CD4-positive, alpha-beta T cell treated with Interleukin-15 for 4 hours (primary cell): ENCODE results near the gene LAGE3.
A peak's percentile ranks its signal among the peaks of the same experiment; 100 is the strongest.

Experiments used
- DNase-seq: peaks from one replicate; pipeline ENCODE4 v3.0.0-alpha.2; 2020; ENCODE audit warnings: low spot score

The LAGE3 gene

DNA sequence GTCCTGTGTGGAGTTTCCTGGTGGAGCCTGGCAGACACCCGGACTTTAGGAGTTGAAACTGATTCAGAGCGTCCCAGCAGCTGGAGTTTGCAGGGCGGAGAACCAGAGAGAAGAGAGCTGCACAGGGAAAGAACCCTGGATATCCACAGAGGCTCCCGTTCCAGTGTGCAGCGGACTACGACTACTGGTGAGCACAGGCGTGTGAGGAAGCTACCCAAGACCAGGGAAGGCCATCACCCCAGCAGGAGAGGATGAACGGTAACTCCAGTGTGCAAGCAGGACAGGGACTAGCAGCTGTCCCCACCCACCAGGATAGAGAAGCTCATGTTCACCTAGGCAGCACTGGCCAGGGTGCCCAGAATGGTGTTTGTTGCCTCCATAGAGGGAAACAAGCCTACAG is 2.3 kb downstream of the LAGE3 start:
- DNase-seq: no peak

- no peak for DNase-seq
Observed at GRCh38 chrX:154473683-154474082, 5.4 kb downstream of the LAGE3 start.

DNA sequence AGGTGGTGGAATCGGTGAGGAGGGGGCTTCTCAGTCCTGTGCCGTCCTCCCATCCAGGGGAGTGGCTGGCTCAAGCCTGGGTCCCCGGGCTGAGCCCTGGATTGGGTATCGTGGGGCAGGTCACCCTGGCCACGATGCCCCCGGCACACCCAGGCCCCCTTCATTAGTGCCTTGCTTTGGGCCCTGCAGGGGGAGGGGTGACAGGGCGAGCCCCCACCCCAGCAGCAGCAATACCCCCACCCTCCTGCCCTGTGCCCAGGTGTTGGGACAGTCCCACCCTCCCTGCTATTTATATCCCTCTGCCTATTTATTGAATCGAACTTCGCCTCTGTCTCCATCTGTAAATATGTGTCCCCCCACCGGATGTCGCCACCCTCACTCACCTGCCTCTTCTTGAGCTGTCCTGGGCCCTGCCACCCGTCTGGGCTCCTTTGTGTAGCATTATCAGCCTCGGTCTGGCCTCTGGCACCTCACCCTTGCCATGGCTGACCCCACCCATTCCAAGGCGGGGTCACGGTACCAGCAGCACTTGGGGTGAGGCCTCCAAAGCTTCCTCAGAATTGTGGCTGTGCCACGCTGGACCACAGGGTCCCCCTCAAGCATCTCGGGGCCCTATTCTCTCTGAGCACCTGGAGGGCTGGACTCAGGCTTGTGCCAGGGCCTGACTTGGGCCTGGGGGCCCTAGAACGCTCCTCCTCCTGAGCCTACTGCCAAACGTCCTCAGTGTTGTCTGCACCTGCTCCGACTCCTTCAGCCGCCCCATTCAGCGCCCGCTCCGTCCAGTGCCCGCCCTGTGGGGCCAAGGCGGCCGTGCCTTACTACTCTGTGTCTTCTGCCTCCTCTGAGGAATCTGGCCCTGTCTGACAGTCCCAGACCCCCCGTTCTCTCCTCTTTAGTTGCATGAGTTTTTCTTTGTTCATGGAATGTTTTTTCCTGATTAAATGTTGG is 6.1 kb downstream of the LAGE3 start:
- DNase-seq: no peak

GRCh38 chrX:154471839-154472684 is 7.0 kb downstream of the LAGE3 start:
- no peak for DNase-seq

DNA sequence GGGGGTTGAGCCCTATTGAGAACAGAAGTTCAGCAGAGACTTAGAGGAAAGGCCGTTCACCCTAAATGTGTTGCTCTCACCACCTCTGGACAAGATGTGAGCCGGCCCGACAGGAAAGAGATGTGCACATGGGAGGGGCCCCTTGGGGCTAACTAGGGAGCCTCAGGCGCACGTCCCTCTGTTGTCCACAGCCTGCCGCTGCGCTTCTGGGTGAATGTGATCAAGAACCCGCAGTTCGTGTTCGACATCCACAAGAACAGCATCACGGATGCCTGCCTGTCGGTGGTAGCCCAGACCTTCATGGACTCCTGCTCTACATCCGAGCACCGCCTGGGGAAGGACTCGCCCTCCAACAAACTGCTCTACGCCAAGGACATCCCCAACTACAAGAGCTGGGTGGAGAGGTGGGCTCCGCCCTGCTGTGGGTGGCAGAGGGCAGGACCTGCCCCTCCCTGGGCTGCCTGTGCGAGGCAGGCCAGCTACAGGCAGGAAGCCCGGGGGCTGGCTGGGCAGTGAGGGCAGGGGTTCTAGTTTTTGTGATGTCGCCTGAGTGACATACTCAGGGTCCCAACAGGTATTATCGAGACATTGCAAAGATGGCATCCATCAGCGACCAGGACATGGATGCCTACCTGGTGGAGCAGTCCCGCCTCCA is 8.0 kb downstream of the LAGE3 start:
- DNase-seq: no peak

DNA sequence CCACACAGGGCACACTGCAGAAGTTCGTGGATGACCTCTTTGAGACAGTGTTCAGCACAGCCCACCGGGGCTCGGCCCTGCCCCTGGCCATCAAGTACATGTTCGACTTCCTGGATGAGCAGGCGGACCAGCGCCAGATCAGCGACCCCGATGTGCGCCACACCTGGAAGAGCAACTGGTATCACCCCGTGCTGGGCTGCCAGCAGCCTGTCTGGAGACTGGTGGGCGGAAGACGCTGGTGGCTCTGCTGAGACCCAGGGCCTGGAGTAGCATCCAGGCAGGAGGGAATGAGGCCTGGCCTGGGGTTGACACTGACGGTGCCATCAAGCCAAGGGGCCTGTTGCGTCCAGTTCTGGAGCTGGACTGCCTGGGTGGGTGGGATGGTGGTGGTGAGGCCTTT is 8.6 kb downstream of the LAGE3 start:
- DNase-seq: no peak

GRCh38 chrX:154469880-154470279 is 9.2 kb downstream of the LAGE3 start:
- DNase-seq: no peak

GRCh38 chrX:154469114-154469513 is 10.0 kb downstream of the LAGE3 start:
- no peak for DNase-seq

GRCh38 chrX:154468217-154468616 is 10.9 kb downstream of the LAGE3 start:
- no peak for DNase-seq

GRCh38 chrX:154467556-154467955 is 11.5 kb downstream of the LAGE3 start:
- no peak for DNase-seq

DNA sequence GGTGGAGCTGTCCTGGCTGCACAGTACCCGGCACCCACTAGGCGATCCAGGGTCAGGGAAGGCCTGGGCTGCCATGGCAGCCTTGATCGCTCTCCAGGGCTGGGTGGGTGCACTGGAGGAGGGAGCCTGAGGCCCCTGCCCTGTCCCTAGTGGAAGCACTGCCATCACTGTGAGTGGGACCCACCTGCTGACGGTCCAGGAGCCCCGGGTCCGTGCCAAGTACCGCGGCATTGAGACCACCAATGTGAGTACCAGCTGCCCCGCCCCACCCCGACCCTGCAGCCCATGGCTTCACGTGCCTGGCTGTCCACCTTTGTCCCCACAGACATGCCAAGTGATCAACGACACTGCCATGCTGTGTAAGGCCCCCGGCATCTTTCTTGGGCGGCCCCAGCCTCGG is 12.2 kb downstream of the LAGE3 start:
- no peak for DNase-seq

- DNase-seq: no peak
Observed at GRCh38 chrX:154466036-154466435, 13.0 kb downstream of the LAGE3 start.

GRCh38 chrX:154465601-154466000 is 13.5 kb downstream of the LAGE3 start:
- DNase-seq: no peak

GRCh38 chrX:154464806-154465365 is 14.2 kb downstream of the LAGE3 start:
- DNase-seq: no peak

GRCh38 chrX:154463611-154464220 is 15.4 kb downstream of the LAGE3 start:
- no peak for DNase-seq

GRCh38 chrX:154462396-154462795 is 16.7 kb downstream of the LAGE3 start:
- no peak for DNase-seq

DNA sequence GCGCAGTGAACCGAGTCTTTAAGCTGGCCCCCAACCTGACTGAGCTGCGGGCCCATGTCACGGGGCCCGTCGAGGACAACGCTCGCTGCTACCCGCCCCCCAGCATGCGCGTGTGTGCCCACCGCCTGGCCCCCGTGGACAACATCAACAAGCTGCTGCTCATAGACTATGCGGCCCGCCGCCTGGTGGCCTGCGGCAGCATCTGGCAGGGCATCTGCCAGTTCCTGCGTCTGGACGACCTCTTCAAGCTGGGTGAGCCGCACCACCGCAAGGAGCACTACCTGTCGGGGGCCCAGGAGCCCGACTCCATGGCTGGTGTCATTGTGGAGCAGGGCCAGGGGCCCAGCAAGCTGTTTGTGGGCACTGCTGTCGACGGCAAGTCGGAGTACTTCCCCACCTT is 18.8 kb downstream of the LAGE3 start:
- no peak for DNase-seq

DNA sequence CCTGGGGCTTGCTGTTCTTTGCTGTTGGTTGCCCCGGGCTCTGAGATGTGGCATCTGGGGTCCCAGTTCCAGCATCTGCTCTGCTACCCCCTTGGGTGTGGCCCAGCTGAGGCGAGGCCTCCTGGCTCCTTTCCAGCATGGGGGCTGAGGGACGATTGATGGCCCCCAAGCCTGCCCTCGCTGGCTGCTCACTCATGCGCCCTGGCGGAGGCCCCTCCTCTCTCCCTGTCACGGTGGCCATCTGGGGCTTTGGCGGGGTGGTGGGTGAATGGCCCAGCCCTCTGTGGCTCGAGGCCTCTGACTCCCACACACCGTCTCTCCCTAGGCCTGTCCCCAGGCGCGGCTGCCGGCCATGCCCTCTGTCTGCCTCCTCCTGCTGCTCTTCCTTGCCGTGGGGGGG is 19.2 kb downstream of the LAGE3 start:
- no peak for DNase-seq

DNA sequence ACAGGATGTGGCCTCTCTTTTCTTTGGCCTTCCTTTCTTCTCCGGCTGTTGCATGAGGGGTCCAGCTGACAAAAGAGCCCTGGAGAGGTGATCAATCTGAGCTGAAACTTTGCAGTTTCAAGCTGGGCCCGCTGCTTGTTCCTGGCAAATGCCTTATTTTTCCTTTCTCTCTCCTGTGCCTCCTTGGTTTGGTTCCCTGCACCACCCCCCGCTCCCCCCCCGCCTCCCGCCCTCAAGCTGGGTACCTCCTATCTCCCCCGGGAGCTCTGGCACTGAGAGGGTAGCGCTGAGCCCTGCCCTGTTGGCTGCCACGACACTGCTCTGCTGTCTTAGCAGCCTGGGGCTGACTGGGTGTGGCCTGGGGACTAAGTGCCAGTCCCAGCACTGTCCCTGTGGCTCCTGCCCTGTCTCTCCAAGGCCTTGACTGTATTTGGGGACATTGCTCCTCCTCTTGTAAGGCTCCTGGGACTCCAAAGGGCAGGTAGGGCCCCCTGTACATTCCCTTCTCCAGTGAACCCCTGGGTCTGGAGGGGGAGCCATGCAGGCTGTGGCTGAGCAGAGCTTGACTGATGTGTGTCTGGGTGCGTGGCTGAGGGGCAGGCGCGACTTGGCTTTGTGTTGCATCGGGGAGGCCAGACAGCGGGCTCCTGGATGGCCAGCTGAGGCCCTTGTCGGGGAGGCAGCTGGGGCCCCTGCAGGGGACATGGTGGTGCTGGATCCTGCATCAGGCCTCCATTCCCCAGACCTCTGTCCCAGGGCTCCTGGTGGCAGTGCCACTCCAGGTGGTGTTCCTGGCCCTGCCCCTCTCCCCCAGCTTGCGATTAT is 19.9 kb downstream of the LAGE3 start:
- no peak for DNase-seq

- DNase-seq: peak; percentile 73
Observed at GRCh38 chrX:154458116-154458953, 20.7 kb downstream of the LAGE3 start, which contains the start of gene PLXNA3. Gene PLXNA3, plus strand, starts transcription at chrX:154458281. Its CDS starts 1,903 bp downstream, at chrX:154460184.
